PC-9 (cell line): ENCODE data around the gene NRSN2. TPM values are rescaled to one million over a fixed set of nuclear protein-coding genes. Genes with fewer than 3 reads are reported as not detected.
A peak's percentile ranks its signal among the peaks of the same experiment; 100 is the strongest.

Experiments
- Bru-seq: library from RNA; stranded (reverse); fragments of 400-500 nt; gene quantifications from one replicate; lab custom pipeline; 2021; lab: Mats Ljungman, UMichigan
- BruChase-seq, 2 experiments: library from RNA; stranded (reverse); fragments of 400-500 nt; gene quantifications; one replicate each; lab custom pipeline; 2021; lab: Mats Ljungman, UMichigan
- BruUV-seq: library from RNA; stranded (reverse); fragments of 400-500 nt; replicated peaks from 2 replicates; lab custom pipeline; 2021; lab: Mats Ljungman, UMichigan
- CTCF ChIA-PET: fragments of 300-600 bp; sonication (Branson Sonifier 250); formaldehyde crosslinking; loops from one replicate; lab custom pipeline; 2022; ENCODE audit warnings: antibody characterized with exemption; lab: Charles Lee
- POLR2A ChIA-PET: fragments of 300-600 bp; sonication (Branson Sonifier 250); formaldehyde crosslinking; loops from one replicate; lab custom pipeline; 2022; ENCODE audit warnings: antibody characterized with exemption; ENCODE audit not compliant: unreplicated experiment; lab: Charles Lee
- DNase-seq, 2 experiments: peaks; one replicate each; pipeline versions ENCODE4 v3.0.0 to v3.0.0-alpha.2; 2015 to 2022; ENCODE audit warnings: mixed read lengths in 1 of 2
- H2AFZ ChIP-seq: fragments of 200-600 bp; sonication (generic); 2 replicates; pipeline ENCODE4 v1.8.1; 2017; ENCODE audit warnings: antibody characterized with exemption
- H3F3A ChIP-seq: fragments of 200-600 bp; sonication (generic); 2 replicates; pipeline ENCODE4 v1.8.1; 2017; ENCODE audit warnings: antibody characterized with exemption, mild to moderate bottlenecking, low read depth; ENCODE audit not compliant: insufficient read depth
- H3K27ac ChIP-seq: fragments of 200-600 bp; sonication (generic); 2 replicates; pipeline ENCODE4 v1.6.1; 2016; ENCODE audit warnings: mixed run types
- H3K27me3 ChIP-seq: fragments of 200-600 bp; sonication (generic); 2 replicates; pipeline ENCODE4 v1.6.1; 2016; ENCODE audit warnings: low read depth, mixed run types; ENCODE audit not compliant: insufficient read depth
- H3K36me3 ChIP-seq: fragments of 200-600 bp; sonication (generic); 2 replicates; pipeline ENCODE4 v1.6.1; 2016; ENCODE audit warnings: low read depth, mixed run types
- H3K4me1 ChIP-seq: fragments of 200-600 bp; sonication (generic); replicated peaks from 2 replicates; pipeline ENCODE4 v1.6.1; 2016; ENCODE audit warnings: mixed run types; ENCODE audit not compliant: insufficient read depth
- H3K4me2 ChIP-seq: fragments of 200-600 bp; sonication (generic); 2 replicates; pipeline ENCODE4 v1.6.1; 2017; ENCODE audit warnings: mixed run types
- H3K4me3 ChIP-seq: fragments of 200-600 bp; sonication (generic); 2 replicates; pipeline ENCODE4 v1.6.1; 2016; ENCODE audit warnings: mixed run types
- H3K79me2 ChIP-seq: fragments of 200-600 bp; sonication (generic); 2 replicates; pipeline ENCODE4 v1.6.1; 2017; ENCODE audit warnings: low read depth, mixed run types
- H3K9me2 ChIP-seq: fragments of 200-600 bp; sonication (generic); 2 replicates; pipeline ENCODE4 v1.8.1; 2017; ENCODE audit warnings: mild to moderate bottlenecking; ENCODE audit not compliant: insufficient read depth
- H3K9me3 ChIP-seq: fragments of 200-600 bp; sonication (generic); 2 replicates; pipeline ENCODE4 v1.8.1; 2016; ENCODE audit warnings: low read depth; ENCODE audit not compliant: insufficient read depth
- H4K20me1 ChIP-seq: fragments of 200-600 bp; sonication (generic); 2 replicates; pipeline ENCODE4 v1.8.1; 2017; ENCODE audit not compliant: insufficient read depth
- EZH2 ChIP-seq: fragments of 200-600 bp; sonication (generic); IDR thresholded peaks from 2 replicates; pipeline ENCODE4 v1.8.0; 2017; ENCODE audit warnings: antibody characterized with exemption, low read depth
- intact Hi-C: fragments of 100-400 bp; cut with micrococcal nuclease; formaldehyde crosslinking; loops from one replicate; pipeline ENCODE4 v1.10.0; 2022; ENCODE audit not compliant: unreplicated experiment
- long read RNA-seq: library from polyadenylated mRNA; stranded (forward); transcript quantifications from one replicate; pipeline ENCODE4 v2.0.0, GENCODE V29; 2022
- total RNA-seq: library from RNA; stranded (reverse); gene quantifications from 2 replicates; pipeline ENCODE4 v1.2.3, GENCODE V29; 2021
- TF ChIP-seq, protein P1 (sequence below): fragments of 200-600 bp; sonication (generic); conservative IDR thresholded peaks from 2 replicates; pipeline ENCODE4 v1.6.1; 2017; ENCODE audit warnings: mixed run types, antibody characterized with exemption, mild to moderate bottlenecking, moderate library complexity

Gene NRSN2, protein sequence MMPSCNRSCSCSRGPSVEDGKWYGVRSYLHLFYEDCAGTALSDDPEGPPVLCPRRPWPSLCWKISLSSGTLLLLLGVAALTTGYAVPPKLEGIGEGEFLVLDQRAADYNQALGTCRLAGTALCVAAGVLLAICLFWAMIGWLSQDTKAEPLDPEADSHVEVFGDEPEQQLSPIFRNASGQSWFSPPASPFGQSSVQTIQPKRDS
- 15.0 and 16.5 TPM in 2 replicates for total RNA-seq
- percentile 41 among the genes with signal in this experiment for Bru-seq, nascent RNA
- percentile 43 among the genes with signal in this experiment for BruChase-seq, experiment 1, labeled RNA remaining after a 2-hour chase
- percentile 52 among the genes with signal in this experiment for BruChase-seq, experiment 2, labeled RNA remaining after a 6-hour chase
- long read RNA-seq, transcript NRSN2-202 (4 exons, 2,088 nt): major isoform, 15 of 20 reads
- long read RNA-seq, partial matches to known transcripts: 0 of 20 reads
- long read RNA-seq, other reads (novel, unspliced or antisense): 3 of 20 reads

DNA sequence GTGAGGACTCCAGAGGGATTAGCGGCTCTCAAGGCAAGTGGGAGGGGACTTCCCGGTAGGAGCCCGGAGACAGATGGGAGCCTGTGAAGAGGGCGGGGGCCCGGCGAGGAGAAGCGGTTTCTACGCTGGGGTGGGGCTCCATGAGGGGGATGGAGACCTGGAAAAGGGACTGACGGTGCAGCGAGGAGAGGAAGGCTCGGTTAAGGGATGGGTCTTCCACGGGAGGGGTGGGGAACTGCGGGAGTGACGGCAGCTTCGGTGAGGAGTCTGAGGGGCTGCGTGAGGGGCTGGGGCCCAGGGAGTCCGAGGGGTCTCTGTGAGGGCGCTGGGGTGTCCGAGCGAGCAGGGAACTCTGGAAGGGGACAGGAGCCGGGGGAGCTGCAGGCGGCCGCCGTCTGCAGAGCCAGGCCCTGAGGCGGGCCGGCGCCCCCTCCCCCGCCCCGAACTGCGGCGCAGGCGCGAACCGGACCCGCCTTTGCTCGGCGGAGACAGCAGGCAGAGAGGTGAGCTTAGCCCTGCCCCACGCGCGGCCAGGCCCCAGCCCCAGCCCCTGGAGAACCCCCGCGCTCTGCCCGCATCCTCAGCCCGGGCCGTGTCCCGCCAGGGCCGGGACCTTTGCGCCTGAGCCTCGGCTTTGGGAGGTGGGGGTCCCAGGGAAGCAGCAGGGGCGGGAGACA lies at the start of gene NRSN2:
Gene NRSN2 (plus strand): TSS at position 472 of the 677 bp plus-strand sequence. CDS start 2,533 bp downstream, outside the sequence.
- Histone ChIP-seq H3K4me2 (peak within 1 kb of the TSS; percentile 87), H4K20me1 (no peaks in the 10 kb centered on the region), H2AFZ (peak within 1 kb of the TSS; percentile 69), H3K27ac (no peak within 1 kb of the TSS), H3K4me3 (peak within 1 kb of the TSS; percentile 59), H3F3A (peaks cover 5% of the 10 kb centered on the region; the same call in 1 of the 2 replicates), H3K4me1 (no peaks in the 10 kb centered on the region), H3K36me3 (no peaks in the 10 kb centered on the region), H3K9me2 (no peaks in the 10 kb centered on the region), H3K27me3 (no peaks in the 10 kb centered on the region), H3K79me2 (no peaks in the 10 kb centered on the region), H3K9me3 (peaks cover 6% of the 10 kb centered on the region)
- intact Hi-C loops: no loop called here
- POLR2A ChIA-PET: interaction anchor here (0.6 kb wide), 3 partner anchors 14 to 196 kb away, joined by 4 to 10 read pairs (median 5); no protein-coding TSS in a partner anchor
- CTCF ChIA-PET: interaction anchor here (0.7 to 1.2 kb wide), 2 partner anchors 15 kb away, joined by 3 to 4 read pairs; no protein-coding TSS in a partner anchor
- peak in 1 of 2 experiments; percentile 38 for DNase-seq
- TF ChIP-seq EZH2: no peak
- BruUV-seq: no TSS peak

DNA sequence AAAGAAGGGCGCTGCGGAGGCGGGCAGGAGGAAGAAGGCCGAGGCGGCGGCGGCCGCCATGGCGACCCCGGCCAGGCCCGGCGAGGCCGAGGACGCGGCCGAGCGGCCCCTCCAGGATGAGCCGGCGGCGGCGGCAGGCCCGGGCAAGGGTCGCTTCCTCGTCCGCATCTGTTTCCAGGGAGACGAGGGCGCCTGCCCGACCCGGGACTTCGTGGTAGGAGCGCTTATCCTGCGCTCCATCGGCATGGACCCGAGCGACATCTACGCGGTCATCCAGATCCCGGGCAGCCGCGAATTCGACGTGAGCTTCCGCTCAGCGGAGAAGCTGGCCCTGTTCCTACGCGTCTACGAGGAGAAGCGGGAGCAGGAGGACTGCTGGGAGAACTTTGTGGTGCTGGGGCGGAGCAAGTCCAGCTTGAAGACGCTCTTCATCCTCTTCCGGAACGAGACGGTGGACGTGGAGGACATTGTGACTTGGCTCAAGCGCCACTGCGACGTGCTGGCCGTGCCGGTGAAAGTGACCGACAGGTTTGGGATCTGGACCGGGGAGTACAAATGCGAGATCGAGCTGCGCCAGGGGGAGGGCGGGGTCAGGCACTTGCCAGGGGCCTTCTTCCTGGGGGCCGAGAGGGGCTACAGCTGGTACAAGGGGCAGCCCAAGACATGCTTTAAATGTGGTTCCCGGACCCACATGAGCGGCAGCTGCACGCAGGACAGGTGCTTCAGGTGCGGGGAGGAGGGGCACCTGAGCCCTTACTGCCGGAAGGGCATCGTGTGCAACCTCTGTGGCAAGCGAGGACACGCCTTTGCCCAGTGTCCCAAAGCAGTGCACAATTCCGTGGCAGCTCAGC lies 48.8 kb upstream of the NRSN2 start:
- ChIA-PET POLR2A (interaction anchor here (0.6 to 1.1 kb wide), 2 partner anchors 20 to 27 kb away, joined by 3 to 4 read pairs; partner anchors contain the start of gene SOX12), CTCF (interaction anchor here (1.2 kb wide), 1 partner anchor 133 kb away, joined by 12 read pairs; no protein-coding TSS in a partner anchor)
- H3K4me1 ChIP-seq: peaks cover 27% of the 10 kb centered on the region
- H3K4me2 ChIP-seq: peak overlapping the region; percentile 87
- peak overlapping the region; percentile 81 for H3K27ac ChIP-seq
- TF ChIP-seq, protein P1, sequence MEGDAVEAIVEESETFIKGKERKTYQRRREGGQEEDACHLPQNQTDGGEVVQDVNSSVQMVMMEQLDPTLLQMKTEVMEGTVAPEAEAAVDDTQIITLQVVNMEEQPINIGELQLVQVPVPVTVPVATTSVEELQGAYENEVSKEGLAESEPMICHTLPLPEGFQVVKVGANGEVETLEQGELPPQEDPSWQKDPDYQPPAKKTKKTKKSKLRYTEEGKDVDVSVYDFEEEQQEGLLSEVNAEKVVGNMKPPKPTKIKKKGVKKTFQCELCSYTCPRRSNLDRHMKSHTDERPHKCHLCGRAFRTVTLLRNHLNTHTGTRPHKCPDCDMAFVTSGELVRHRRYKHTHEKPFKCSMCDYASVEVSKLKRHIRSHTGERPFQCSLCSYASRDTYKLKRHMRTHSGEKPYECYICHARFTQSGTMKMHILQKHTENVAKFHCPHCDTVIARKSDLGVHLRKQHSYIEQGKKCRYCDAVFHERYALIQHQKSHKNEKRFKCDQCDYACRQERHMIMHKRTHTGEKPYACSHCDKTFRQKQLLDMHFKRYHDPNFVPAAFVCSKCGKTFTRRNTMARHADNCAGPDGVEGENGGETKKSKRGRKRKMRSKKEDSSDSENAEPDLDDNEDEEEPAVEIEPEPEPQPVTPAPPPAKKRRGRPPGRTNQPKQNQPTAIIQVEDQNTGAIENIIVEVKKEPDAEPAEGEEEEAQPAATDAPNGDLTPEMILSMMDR: no peak
- TF ChIP-seq EZH2: no peak
- H3K79me2 ChIP-seq: peaks cover 42% of the 10 kb centered on the region
- no peaks in the 10 kb centered on the region for H3K9me3 ChIP-seq
- intact Hi-C loops: loop anchor here (1.0 kb wide), 2 partner anchors 8 to 26 kb away; partner anchors contain the start of gene C20orf96
- H2AFZ ChIP-seq: peak overlapping the region; percentile 74; the same call in 1 of the 2 replicates
- peaks cover 6% of the 10 kb centered on the region; the same call in 1 of the 2 replicates for H3K36me3 ChIP-seq
- no peaks in the 10 kb centered on the region for H3K27me3 ChIP-seq
- peaks cover 28% of the 10 kb centered on the region for H4K20me1 ChIP-seq
- H3K4me3 ChIP-seq: peak overlapping the region; percentile 82
- peaks cover 45% of the 10 kb centered on the region for H3F3A ChIP-seq
- H3K9me2 ChIP-seq: no peaks in the 10 kb centered on the region
- TSS peak; percentile 73 for BruUV-seq
- peak; percentile 57 to 65 for DNase-seq

DNA sequence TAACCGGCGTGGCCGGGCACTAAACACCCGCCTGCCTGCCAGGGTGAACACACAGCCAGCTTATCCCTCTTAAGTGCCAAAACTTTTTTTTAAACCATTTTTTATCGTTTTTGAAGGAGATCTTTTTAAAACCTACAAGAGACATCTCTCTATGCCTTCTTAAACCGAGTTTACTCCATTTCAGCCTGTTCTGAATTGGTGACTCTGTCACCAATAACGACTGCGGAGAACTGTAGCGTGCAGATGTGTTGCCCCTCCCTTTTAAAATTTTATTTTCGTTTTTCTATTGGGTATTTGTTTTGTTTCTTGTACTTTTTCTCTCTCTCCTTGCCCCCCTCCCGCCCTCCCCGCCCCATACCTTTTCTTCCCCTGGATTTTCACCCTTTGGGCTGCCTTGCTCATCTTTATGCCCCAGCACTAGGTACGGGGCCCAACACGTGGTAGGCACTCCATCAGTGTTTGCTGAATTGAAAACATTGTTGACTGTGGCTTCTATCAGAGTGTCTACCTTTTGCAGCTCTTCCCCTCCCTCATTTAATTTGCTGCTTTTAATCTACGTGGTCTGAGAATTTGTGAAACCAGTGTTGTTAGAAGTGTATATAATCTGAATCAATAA lies 48.0 kb upstream of the NRSN2 start:
- intact Hi-C loops: loop anchor here (1.0 kb wide), 1 partner anchor 9 kb away; the partner anchor contains the start of gene C20orf96
- Histone ChIP-seq H2AFZ (no peak overlapping the region), H3K9me3 (no peaks in the 10 kb centered on the region), H3F3A (peaks cover 45% of the 10 kb centered on the region), H3K27me3 (no peaks in the 10 kb centered on the region), H3K9me2 (no peaks in the 10 kb centered on the region), H3K4me1 (peaks cover 27% of the 10 kb centered on the region), H3K27ac (0 out of 2 replicates have a peak overlapping the region, but pooled peaks have one; percentile 81), H3K4me3 (peak overlapping the region; percentile 82), H4K20me1 (peaks cover 28% of the 10 kb centered on the region), H3K4me2 (peak overlapping the region; percentile 87), H3K79me2 (peaks cover 42% of the 10 kb centered on the region), H3K36me3 (peaks cover 6% of the 10 kb centered on the region; the same call in 1 of the 2 replicates)
- BruUV-seq: no TSS peak
- no peak for DNase-seq
- CTCF ChIA-PET: interaction anchor here (1.2 kb wide), 1 partner anchor 133 kb away, joined by 12 read pairs; no protein-coding TSS in a partner anchor
- POLR2A ChIA-PET: interaction anchor here (0.6 to 1.1 kb wide), 2 partner anchors 19 to 26 kb away, joined by 3 to 4 read pairs; partner anchors contain the start of gene SOX12
- TF ChIP-seq EZH2: no peak
- TF ChIP-seq, protein P1: no peak
